Central memory CD8-positive, alpha-beta T cell (primary cell): ENCODE measurements around the gene CCL4.

ENCODE experiments used
- ATAC-seq: fragments of 150-1000 bp; cut with Tn5 transposase; replicated peaks from 2 replicates; pipeline ENCODE4 v1.10.0; 2022; ENCODE audit warnings: mild to moderate bottlenecking, moderate FRiP score, moderate number of reproducible peaks; ENCODE audit not compliant: poor library complexity, severe bottlenecking; ENCODE audit errors: extremely low read depth
- DNase-seq, 2 donors: peaks; one replicate each; pipeline ENCODE4 v3.0.0; 2021; ENCODE audit warnings: low spot score in 2 of 2
- H3K27ac Mint-ChIP-seq: one replicate; pipeline ENCODE4 v1.8.0; 2022; ENCODE audit warnings: low read depth, mild to moderate bottlenecking, moderate library complexity, mixed read lengths
- H3K27me3 Mint-ChIP-seq: one replicate; pipeline ENCODE4 v1.8.0; 2022; ENCODE audit warnings: mixed read lengths
- H3K36me3 Mint-ChIP-seq: one replicate; pipeline ENCODE4 v1.8.0; 2022; ENCODE audit warnings: mild to moderate bottlenecking, moderate library complexity, mixed read lengths; ENCODE audit not compliant: insufficient read depth
- H3K4me1 Mint-ChIP-seq: one replicate; pipeline ENCODE4 v1.8.0; 2022; ENCODE audit warnings: mixed read lengths
- H3K4me3 Mint-ChIP-seq: one replicate; pipeline ENCODE4 v1.8.0; 2022; ENCODE audit warnings: mild to moderate bottlenecking, moderate library complexity, mixed read lengths
- H3K9me3 Mint-ChIP-seq: one replicate; pipeline ENCODE4 v1.8.0; 2022; ENCODE audit warnings: mixed read lengths

CCL4 gene

GRCh38 chr17:36124879-36125824 is 21.5 kb downstream of the CCL4 start:
- no peak overlapping the region for H3K4me3 Mint-ChIP-seq
- H3K36me3 Mint-ChIP-seq: peaks cover 4% of the 10 kb centered on the region
- ATAC-seq: no peak
- peaks cover 64% of the 10 kb centered on the region for H3K4me1 Mint-ChIP-seq
- no peaks in the 10 kb centered on the region for H3K27me3 Mint-ChIP-seq
- no peak overlapping the region for H3K27ac Mint-ChIP-seq
- DNase-seq: no peak
- peaks cover 6% of the 10 kb centered on the region for H3K9me3 Mint-ChIP-seq

- ATAC-seq: peak; percentile 76
- peaks cover 9% of the 10 kb centered on the region for H3K36me3 Mint-ChIP-seq
- no peaks in the 10 kb centered on the region for H3K27me3 Mint-ChIP-seq
- no peak for DNase-seq
- peaks cover 6% of the 10 kb centered on the region for H3K9me3 Mint-ChIP-seq
- H3K4me1 Mint-ChIP-seq: peaks cover 58% of the 10 kb centered on the region
- peak overlapping the region; percentile 60 for H3K4me3 Mint-ChIP-seq
- H3K27ac Mint-ChIP-seq: peak overlapping the region; percentile 90
These were observed 23.7 kb downstream of the CCL4 start for GRCh38 chr17:36127199-36127893.

GRCh38 chr17:36127911-36128310 is 24.3 kb downstream of the CCL4 start:
- peak overlapping the region; percentile 60 for H3K4me3 Mint-ChIP-seq
- no peaks in the 10 kb centered on the region for H3K27me3 Mint-ChIP-seq
- peaks cover 61% of the 10 kb centered on the region for H3K4me1 Mint-ChIP-seq
- ATAC-seq: no peak
- no peak for DNase-seq
- peaks cover 6% of the 10 kb centered on the region for H3K9me3 Mint-ChIP-seq
- H3K36me3 Mint-ChIP-seq: peaks cover 11% of the 10 kb centered on the region
- peak overlapping the region; percentile 90 for H3K27ac Mint-ChIP-seq

GRCh38 chr17:36128411-36128978 is 24.9 kb downstream of the CCL4 start:
- DNase-seq: no peak
- H3K9me3 Mint-ChIP-seq: peaks cover 6% of the 10 kb centered on the region
- peak overlapping the region; percentile 5 for H3K27ac Mint-ChIP-seq
- H3K4me1 Mint-ChIP-seq: peaks cover 66% of the 10 kb centered on the region
- peaks cover 11% of the 10 kb centered on the region for H3K36me3 Mint-ChIP-seq
- no peak overlapping the region for H3K4me3 Mint-ChIP-seq
- no peak for ATAC-seq
- no peaks in the 10 kb centered on the region for H3K27me3 Mint-ChIP-seq

- Mint-ChIP-seq H3K4me1 (peaks cover 70% of the 10 kb centered on the region), H3K36me3 (peaks cover 16% of the 10 kb centered on the region), H3K9me3 (peaks cover 6% of the 10 kb centered on the region), H3K4me3 (no peak overlapping the region), H3K27ac (no peak overlapping the region), H3K27me3 (no peaks in the 10 kb centered on the region)
- no peak for DNase-seq
- no peak for ATAC-seq
These were observed 26.0 kb downstream of the CCL4 start for GRCh38 chr17:36129616-36130015.

- DNase-seq: no peak
- Mint-ChIP-seq H3K27me3 (no peaks in the 10 kb centered on the region), H3K36me3 (peaks cover 16% of the 10 kb centered on the region), H3K4me1 (peaks cover 74% of the 10 kb centered on the region), H3K4me3 (no peak overlapping the region), H3K9me3 (peaks cover 6% of the 10 kb centered on the region), H3K27ac (no peak overlapping the region)
- no peak for ATAC-seq
These were observed 26.7 kb downstream of the CCL4 start for GRCh38 chr17:36130346-36130745.

- ATAC-seq: no peak
- Mint-ChIP-seq H3K4me1 (peaks cover 74% of the 10 kb centered on the region), H3K27me3 (no peaks in the 10 kb centered on the region), H3K4me3 (peak overlapping the region; percentile 28), H3K9me3 (no peaks in the 10 kb centered on the region), H3K36me3 (peaks cover 17% of the 10 kb centered on the region), H3K27ac (peak overlapping the region; percentile 38)
- DNase-seq: no peak
These were observed 27.8 kb downstream of the CCL4 start for GRCh38 chr17:36131421-36131820.

GRCh38 chr17:36131931-36132330 is 28.3 kb downstream of the CCL4 start:
- H3K4me1 Mint-ChIP-seq: peaks cover 71% of the 10 kb centered on the region
- H3K27me3 Mint-ChIP-seq: no peaks in the 10 kb centered on the region
- DNase-seq (no peak), ATAC-seq (no peak)
- peak overlapping the region; percentile 38 for H3K27ac Mint-ChIP-seq
- H3K36me3 Mint-ChIP-seq: peaks cover 17% of the 10 kb centered on the region
- H3K9me3 Mint-ChIP-seq: no peaks in the 10 kb centered on the region
- H3K4me3 Mint-ChIP-seq: no peak overlapping the region

- Mint-ChIP-seq H3K27ac (peak overlapping the region; percentile 55), H3K36me3 (peaks cover 17% of the 10 kb centered on the region), H3K9me3 (no peaks in the 10 kb centered on the region), H3K27me3 (no peaks in the 10 kb centered on the region), H3K4me1 (peaks cover 71% of the 10 kb centered on the region), H3K4me3 (no peak overlapping the region)
- ATAC-seq (no peak), DNase-seq (no peak)
These were observed 28.8 kb downstream of the CCL4 start for GRCh38 chr17:36132421-36132831.

- H3K36me3 Mint-ChIP-seq: peaks cover 16% of the 10 kb centered on the region
- no peak overlapping the region for H3K4me3 Mint-ChIP-seq
- no peak overlapping the region for H3K27ac Mint-ChIP-seq
- no peak for DNase-seq
- no peak for ATAC-seq
- H3K27me3 Mint-ChIP-seq: no peaks in the 10 kb centered on the region
- peaks cover 64% of the 10 kb centered on the region for H3K4me1 Mint-ChIP-seq
- H3K9me3 Mint-ChIP-seq: no peaks in the 10 kb centered on the region
These were observed 30.1 kb downstream of the CCL4 start for GRCh38 chr17:36133602-36134236.

GRCh38 chr17:36135465-36135864 is 31.8 kb downstream of the CCL4 start:
- Mint-ChIP-seq H3K4me1 (peaks cover 47% of the 10 kb centered on the region), H3K4me3 (no peak overlapping the region), H3K27me3 (no peaks in the 10 kb centered on the region), H3K27ac (no peak overlapping the region), H3K36me3 (peaks cover 16% of the 10 kb centered on the region), H3K9me3 (no peaks in the 10 kb centered on the region)
- no peak for ATAC-seq
- DNase-seq: no peak

GRCh38 chr17:36136036-36136435 is 32.4 kb downstream of the CCL4 start:
- Mint-ChIP-seq H3K27ac (no peak overlapping the region), H3K27me3 (no peaks in the 10 kb centered on the region), H3K4me3 (no peak overlapping the region), H3K4me1 (peaks cover 52% of the 10 kb centered on the region), H3K9me3 (no peaks in the 10 kb centered on the region), H3K36me3 (peaks cover 12% of the 10 kb centered on the region)
- ATAC-seq (no peak), DNase-seq (no peak)
